Measurements from ENCODE around the gene VSIG4.
"Not testable (repeated sequence)": the region's sequence is repeated elsewhere in the genome, so short reads cannot be mapped to it uniquely, and the experiment has no call there.

VSIG4 gene

DNA sequence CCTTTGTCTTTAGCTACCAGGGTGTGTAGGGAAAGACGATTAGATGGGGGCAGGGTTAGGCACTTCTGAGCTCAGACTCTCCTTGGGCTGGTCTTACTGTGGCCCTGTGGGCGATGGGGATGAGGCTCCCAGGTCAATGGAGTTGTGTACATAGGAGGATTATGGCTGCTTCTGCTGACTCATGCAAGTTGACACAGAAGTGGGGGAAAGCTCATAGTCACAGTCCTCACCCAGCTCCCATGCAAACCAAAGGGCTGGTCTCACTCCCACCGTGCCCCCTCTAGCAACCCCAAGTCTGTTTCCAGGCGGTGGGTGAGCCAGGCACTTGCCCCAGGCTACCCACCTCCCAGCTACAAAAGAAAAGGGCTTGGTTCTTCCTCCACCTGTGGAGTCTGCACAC is 24.4 kb upstream of the VSIG4 start:
- H2AK5ac ChIP-seq (ENCODE audit: low read depth, low read length) = no peak overlapping the region
- no peak overlapping the region for H3K23ac ChIP-seq (ENCODE audit: low read depth, low read length, poor library complexity)
- no peak overlapping the region for H4K8ac ChIP-seq (ENCODE audit: low read depth, low read length)
- no peaks in the 10 kb centered on the region for H3K27me3 ChIP-seq (ENCODE audit: control insufficient read depth in 3 of 3, insufficient read depth in 3 of 3, low read depth in 1 of 3, low read length in 3 of 3)
- H2BK120ac ChIP-seq (ENCODE audit: low read depth, low read length) = no peak overlapping the region
- H2AFZ ChIP-seq (ENCODE audit: low read length) = no peak overlapping the region
- H3K4ac ChIP-seq (ENCODE audit: low read length) = no peak overlapping the region
- DNase-seq (ENCODE audit: low spot score) = no peak
- no CpG with 5 or more reads among the region's 4 CpGs for WGBS, 2 donors (ENCODE audit: extremely low coverage in 2 of 2, insufficient read length in 2 of 2, insufficient replicate concordance in 1 of 2)
- no peak overlapping the region for H3K27ac ChIP-seq (replicated peaks; ENCODE audit: low read length)
- no peak overlapping the region for H2BK12ac ChIP-seq (ENCODE audit: low read length)
- no peak overlapping the region for H4K91ac ChIP-seq (ENCODE audit: low read depth, low read length, poor library complexity)
- H3K9me3 ChIP-seq (replicated peaks in 1 of 2; ENCODE audit: control insufficient read depth in 2 of 2, insufficient read depth in 1 of 2, low read depth in 1 of 2, low read length in 2 of 2) = no peaks in the 10 kb centered on the region
- H2BK15ac ChIP-seq (ENCODE audit: low read length) = no peak overlapping the region
- H3K4me1 ChIP-seq (ENCODE audit: control insufficient read depth in 2 of 2, insufficient read depth in 1 of 2, low read depth in 1 of 2, low read length in 2 of 2) = no peaks in the 10 kb centered on the region
- H3K9ac ChIP-seq (ENCODE audit: low read depth, low read length, poor library complexity) = no peak overlapping the region
- no peak overlapping the region for H3K4me2 ChIP-seq (ENCODE audit: insufficient read depth, low read length, poor library complexity, severe bottlenecking)
- no peak overlapping the region for H3K4me3 ChIP-seq (ENCODE audit: low read length in 2 of 2)
- H2BK5ac ChIP-seq (ENCODE audit: low read length) = no peak overlapping the region
- no peak overlapping the region for H3K14ac ChIP-seq (ENCODE audit: low read length)
- no peak overlapping the region for H3K18ac ChIP-seq (ENCODE audit: low read length)
- H3K36me3 ChIP-seq (replicated peaks in 1 of 2; ENCODE audit: control insufficient read depth in 2 of 2, insufficient read depth in 2 of 2, low read length in 2 of 2) = no peaks in the 10 kb centered on the region
- H3K79me1 ChIP-seq (ENCODE audit: low read depth, low read length) = no peaks in the 10 kb centered on the region

DNA sequence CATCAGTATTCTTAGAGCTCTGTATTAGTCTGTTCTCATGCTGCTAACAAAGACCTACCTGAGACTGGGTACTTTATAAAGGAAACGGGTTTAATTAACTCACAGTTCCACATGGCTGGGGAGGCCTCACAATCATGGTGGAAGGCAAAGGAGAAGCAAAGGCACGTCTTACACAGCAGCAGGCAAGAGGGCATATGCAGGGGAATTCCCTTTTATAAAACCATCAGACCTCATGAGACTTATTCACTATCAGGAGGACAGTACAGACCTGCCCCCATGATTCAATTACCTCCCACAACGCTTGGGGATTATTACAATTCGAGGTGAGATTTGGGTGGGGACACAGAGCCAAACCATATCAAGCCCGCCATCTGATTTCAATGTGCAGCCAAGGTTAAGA is 17.1 kb upstream of the VSIG4 start:
- no CpG with 5 or more reads among the region's 5 CpGs for WGBS, 2 donors (ENCODE audit: extremely low coverage in 2 of 2, insufficient read length in 2 of 2, insufficient replicate concordance in 1 of 2)
- H2BK5ac ChIP-seq (ENCODE audit: low read length); H2BK120ac ChIP-seq (ENCODE audit: low read depth, low read length); H4K8ac ChIP-seq (ENCODE audit: low read depth, low read length); H3K23ac ChIP-seq (ENCODE audit: low read depth, low read length, poor library complexity); H3K4me1 ChIP-seq (ENCODE audit: control insufficient read depth in 2 of 2, insufficient read depth in 1 of 2, low read depth in 1 of 2, low read length in 2 of 2); H4K91ac ChIP-seq (ENCODE audit: low read depth, low read length, poor library complexity); H3K18ac ChIP-seq (ENCODE audit: low read length); H3K14ac ChIP-seq (ENCODE audit: low read length); H3K36me3 ChIP-seq (replicated peaks in 1 of 2; ENCODE audit: control insufficient read depth in 2 of 2, insufficient read depth in 2 of 2, low read length in 2 of 2); H2AK5ac ChIP-seq (ENCODE audit: low read depth, low read length); H3K9ac ChIP-seq (ENCODE audit: low read depth, low read length, poor library complexity); H3K27ac ChIP-seq (replicated peaks; ENCODE audit: low read length); H3K79me1 ChIP-seq (ENCODE audit: low read depth, low read length); DNase-seq (ENCODE audit: low spot score); H3K4ac ChIP-seq (ENCODE audit: low read length); H3K4me3 ChIP-seq (ENCODE audit: low read length in 2 of 2); H3K27me3 ChIP-seq (ENCODE audit: control insufficient read depth in 3 of 3, insufficient read depth in 3 of 3, low read depth in 1 of 3, low read length in 3 of 3); H3K9me3 ChIP-seq (replicated peaks in 1 of 2; ENCODE audit: control insufficient read depth in 2 of 2, insufficient read depth in 1 of 2, low read depth in 1 of 2, low read length in 2 of 2); H2BK15ac ChIP-seq (ENCODE audit: low read length); H3K4me2 ChIP-seq (ENCODE audit: insufficient read depth, low read length, poor library complexity, severe bottlenecking); H2BK12ac ChIP-seq (ENCODE audit: low read length); H2AFZ ChIP-seq (ENCODE audit: low read length): not testable (repeated sequence)

DNA sequence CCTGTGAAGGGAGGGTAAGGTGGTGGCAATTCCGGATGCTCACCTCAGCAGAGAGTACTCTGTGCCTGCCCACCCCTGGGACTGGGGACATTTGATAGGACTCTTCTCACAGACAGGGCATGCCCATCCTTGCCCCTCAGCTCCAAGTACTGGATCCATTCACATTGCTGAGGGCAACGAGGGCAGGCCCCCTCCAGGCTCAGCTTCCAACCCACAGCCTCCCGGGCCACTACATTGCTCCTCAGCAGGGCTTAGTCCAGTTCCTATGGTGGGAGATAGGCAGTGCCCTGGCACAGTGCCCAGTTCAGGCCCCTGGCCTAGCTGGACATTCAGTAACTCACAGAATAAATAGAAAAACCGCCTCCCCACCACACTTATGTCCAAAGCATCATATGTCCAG is 15.1 kb upstream of the VSIG4 start:
- H3K4me2 ChIP-seq (ENCODE audit: insufficient read depth, low read length, poor library complexity, severe bottlenecking) = no peak overlapping the region
- no peak overlapping the region for H4K91ac ChIP-seq (ENCODE audit: low read depth, low read length, poor library complexity)
- H2BK15ac ChIP-seq (ENCODE audit: low read length) = no peak overlapping the region
- H3K79me1 ChIP-seq (ENCODE audit: low read depth, low read length) = no peaks in the 10 kb centered on the region
- H2BK12ac ChIP-seq (ENCODE audit: low read length) = no peak overlapping the region
- H2BK120ac ChIP-seq (ENCODE audit: low read depth, low read length) = no peak overlapping the region
- H2AK5ac ChIP-seq (ENCODE audit: low read depth, low read length) = no peak overlapping the region
- H3K27ac ChIP-seq (replicated peaks; ENCODE audit: low read length) = no peak overlapping the region
- no peak overlapping the region for H4K8ac ChIP-seq (ENCODE audit: low read depth, low read length)
- H3K36me3 ChIP-seq (replicated peaks in 1 of 2; ENCODE audit: control insufficient read depth in 2 of 2, insufficient read depth in 2 of 2, low read length in 2 of 2) = no peaks in the 10 kb centered on the region
- H3K9me3 ChIP-seq (replicated peaks in 1 of 2; ENCODE audit: control insufficient read depth in 2 of 2, insufficient read depth in 1 of 2, low read depth in 1 of 2, low read length in 2 of 2) = no peaks in the 10 kb centered on the region
- H2BK5ac ChIP-seq (ENCODE audit: low read length) = no peak overlapping the region
- H3K23ac ChIP-seq (ENCODE audit: low read depth, low read length, poor library complexity) = no peak overlapping the region
- H3K27me3 ChIP-seq (ENCODE audit: control insufficient read depth in 3 of 3, insufficient read depth in 3 of 3, low read depth in 1 of 3, low read length in 3 of 3) = no peaks in the 10 kb centered on the region
- no CpG with 5 or more reads among the region's 4 CpGs for WGBS, 2 donors (ENCODE audit: extremely low coverage in 2 of 2, insufficient read length in 2 of 2, insufficient replicate concordance in 1 of 2)
- H2AFZ ChIP-seq (ENCODE audit: low read length) = no peak overlapping the region
- no peak for DNase-seq (ENCODE audit: low spot score)
- no peak overlapping the region for H3K4ac ChIP-seq (ENCODE audit: low read length)
- no peaks in the 10 kb centered on the region for H3K4me1 ChIP-seq (ENCODE audit: control insufficient read depth in 2 of 2, insufficient read depth in 1 of 2, low read depth in 1 of 2, low read length in 2 of 2)
- no peak overlapping the region for H3K9ac ChIP-seq (ENCODE audit: low read depth, low read length, poor library complexity)
- no peak overlapping the region for H3K18ac ChIP-seq (ENCODE audit: low read length)
- no peak overlapping the region for H3K14ac ChIP-seq (ENCODE audit: low read length)
- H3K4me3 ChIP-seq (ENCODE audit: low read length in 2 of 2) = no peak overlapping the region

DNA sequence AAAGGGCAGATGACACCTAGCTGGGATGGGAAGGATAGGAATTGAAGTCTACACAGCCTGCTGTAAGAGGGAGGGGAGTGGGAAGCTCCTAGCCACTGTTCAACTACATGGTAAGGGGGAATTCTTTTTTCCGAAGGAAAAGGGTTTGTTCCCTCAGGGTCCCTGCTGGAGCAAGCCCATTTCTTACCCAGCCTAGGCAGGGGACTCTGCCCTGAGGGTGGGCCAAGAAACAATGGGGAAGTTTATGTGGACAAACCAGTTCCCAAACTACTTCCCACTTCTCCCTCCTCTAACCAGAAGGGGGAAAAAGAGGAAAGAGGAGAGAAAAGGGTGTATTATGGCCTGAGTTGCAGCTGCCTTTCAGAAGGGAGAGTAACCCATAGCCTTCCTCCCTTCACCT is 13.5 kb upstream of the VSIG4 start:
- no peaks in the 10 kb centered on the region for H3K9me3 ChIP-seq (replicated peaks in 1 of 2; ENCODE audit: control insufficient read depth in 2 of 2, insufficient read depth in 1 of 2, low read depth in 1 of 2, low read length in 2 of 2)
- no peak overlapping the region for H4K8ac ChIP-seq (ENCODE audit: low read depth, low read length)
- no peak overlapping the region for H2AK5ac ChIP-seq (ENCODE audit: low read depth, low read length)
- H2BK15ac ChIP-seq (ENCODE audit: low read length) = no peak overlapping the region
- no peak overlapping the region for H2BK12ac ChIP-seq (ENCODE audit: low read length)
- no peak overlapping the region for H2BK120ac ChIP-seq (ENCODE audit: low read depth, low read length)
- no peak for DNase-seq (ENCODE audit: low spot score)
- H3K27ac ChIP-seq (replicated peaks; ENCODE audit: low read length) = no peak overlapping the region
- no peak overlapping the region for H3K4me3 ChIP-seq (ENCODE audit: low read length in 2 of 2)
- H3K4me2 ChIP-seq (ENCODE audit: insufficient read depth, low read length, poor library complexity, severe bottlenecking) = no peak overlapping the region
- H3K14ac ChIP-seq (ENCODE audit: low read length) = no peak overlapping the region
- H3K4ac ChIP-seq (ENCODE audit: low read length) = no peak overlapping the region
- H3K9ac ChIP-seq (ENCODE audit: low read depth, low read length, poor library complexity) = no peak overlapping the region
- no peaks in the 10 kb centered on the region for H3K27me3 ChIP-seq (ENCODE audit: control insufficient read depth in 3 of 3, insufficient read depth in 3 of 3, low read depth in 1 of 3, low read length in 3 of 3)
- no peaks in the 10 kb centered on the region for H3K4me1 ChIP-seq (ENCODE audit: control insufficient read depth in 2 of 2, insufficient read depth in 1 of 2, low read depth in 1 of 2, low read length in 2 of 2)
- H3K23ac ChIP-seq (ENCODE audit: low read depth, low read length, poor library complexity) = no peak overlapping the region
- no peak overlapping the region for H4K91ac ChIP-seq (ENCODE audit: low read depth, low read length, poor library complexity)
- H3K18ac ChIP-seq (ENCODE audit: low read length) = no peak overlapping the region
- no peak overlapping the region for H2AFZ ChIP-seq (ENCODE audit: low read length)
- WGBS, 2 donors (ENCODE audit: extremely low coverage in 2 of 2, insufficient read length in 2 of 2, insufficient replicate concordance in 1 of 2) = no CpG with 5 or more reads among the region's 1 CpG
- H2BK5ac ChIP-seq (ENCODE audit: low read length) = no peak overlapping the region
- H3K79me1 ChIP-seq (ENCODE audit: low read depth, low read length) = no peaks in the 10 kb centered on the region
- H3K36me3 ChIP-seq (replicated peaks in 1 of 2; ENCODE audit: control insufficient read depth in 2 of 2, insufficient read depth in 2 of 2, low read length in 2 of 2) = no peaks in the 10 kb centered on the region

Data from neuronal stem cell (in vitro differentiated cells).